ENCODE results near the gene PLCH2. TPM values are rescaled to one million over a fixed set of nuclear protein-coding genes. Genes with fewer than 3 reads are reported as not detected.

Gene PLCH2
- total RNA-seq, 1 experiment from 2014 or later = 7.2 TPM

- Histone ChIP-seq H3K27me3 (ENCODE audit: low read length) (no peaks in the 10 kb centered on the region), H3K4me3 (ENCODE audit: low read length) (peak overlapping the region; percentile 59), H3K9ac (ENCODE audit: low read length) (peak overlapping the region; percentile 84), H3K27ac (ENCODE audit: low read length) (peak overlapping the region; percentile 96), H3F3A (ENCODE audit: low read length, unreplicated experiment) (no peaks in the 10 kb centered on the region), H3K4me2 (ENCODE audit: low read length) (peak overlapping the region; percentile 76), H3K9me2 (replicated peaks; ENCODE audit: low read length) (no peaks in the 10 kb centered on the region), H2AFZ (ENCODE audit: low read length) (peak overlapping the region; percentile 7; the same call in 1 of the 2 replicates), H3K9me3 (ENCODE audit: low read length) (no peaks in the 10 kb centered on the region), H3K36me3 (ENCODE audit: low read depth, low read length) (no peaks in the 10 kb centered on the region), H4K20me1 (ENCODE audit: low read length) (no peaks in the 10 kb centered on the region), H3K79me2 (ENCODE audit: low read length) (peaks cover 12% of the 10 kb centered on the region; the same call in 1 of the 2 replicates), H3K4me1 (ENCODE audit: insufficient read depth, low read length) (peaks cover 59% of the 10 kb centered on the region)
- TF ChIP-seq EZH2phosphoT487 (IDR thresholded peaks at IDR 0.05; ENCODE audit: borderline replicate concordance, low read length) (no peak), CTCF (conservative IDR thresholded peaks at IDR 0.05; ENCODE audit: low read depth, low read length) (no peak), EZH2 (IDR thresholded peaks at IDR 0.05; ENCODE audit: low read length, unreplicated experiment) (no peak)
- TSS peak; percentile 86 for BruUV-seq (replicated peaks)
- peak; percentile 33 for ATAC-seq
- DNase-seq = peak; percentile 25
- intact Hi-C loops (cut with micrococcal nuclease) = loop anchor here (1.0 to 2.0 kb wide), 2 partner anchors 42 to 94 kb away; no protein-coding TSS in a partner anchor
- CTCF ChIA-PET = interaction anchor here (0.8 to 0.9 kb wide), 2 partner anchors 37 to 38 kb away, joined by 4 to 6 read pairs; no protein-coding TSS in a partner anchor
- POLR2A ChIA-PET (ENCODE audit: unreplicated experiment) = interaction anchor here (0.5 kb wide), 1 partner anchor 133 kb away, joined by 3 read pairs; no protein-coding TSS in a partner anchor
Observed at GRCh38 chr1:2452201-2452931, 23.7 kb upstream of the PLCH2 start.

- Histone ChIP-seq H3K4me3 (ENCODE audit: low read length) (peak overlapping the region; percentile 59; the same call in 1 of the 2 replicates), H4K20me1 (ENCODE audit: low read length) (no peaks in the 10 kb centered on the region), H3K4me2 (ENCODE audit: low read length) (peak overlapping the region; percentile 76), H3K9me2 (replicated peaks; ENCODE audit: low read length) (no peaks in the 10 kb centered on the region), H3K27ac (ENCODE audit: low read length) (peak overlapping the region; percentile 96), H3K27me3 (ENCODE audit: low read length) (no peaks in the 10 kb centered on the region), H3K9me3 (ENCODE audit: low read length) (no peaks in the 10 kb centered on the region), H3K36me3 (ENCODE audit: low read depth, low read length) (no peaks in the 10 kb centered on the region), H3K9ac (ENCODE audit: low read length) (peak overlapping the region; percentile 84), H3F3A (ENCODE audit: low read length, unreplicated experiment) (no peaks in the 10 kb centered on the region), H2AFZ (ENCODE audit: low read length) (no peak overlapping the region), H3K4me1 (ENCODE audit: insufficient read depth, low read length) (peaks cover 59% of the 10 kb centered on the region), H3K79me2 (ENCODE audit: low read length) (peaks cover 12% of the 10 kb centered on the region; the same call in 1 of the 2 replicates)
- TF ChIP-seq CTCF (conservative IDR thresholded peaks at IDR 0.05; ENCODE audit: low read depth, low read length) (no peak), EZH2phosphoT487 (IDR thresholded peaks at IDR 0.05; ENCODE audit: borderline replicate concordance, low read length) (no peak), EZH2 (IDR thresholded peaks at IDR 0.05; ENCODE audit: low read length, unreplicated experiment) (no peak)
- ChIA-PET POLR2A (ENCODE audit: unreplicated experiment) (no interaction called here), CTCF (no interaction called here)
- ATAC-seq = no peak
- intact Hi-C loops (cut with micrococcal nuclease) = loop anchor here (1.0 to 2.0 kb wide), 2 partner anchors 41 to 94 kb away; no protein-coding TSS in a partner anchor
- no TSS peak for BruUV-seq (replicated peaks)
- no peak for DNase-seq
Observed at GRCh38 chr1:2452932-2453315, 23.2 kb upstream of the PLCH2 start.

GRCh38 chr1:2454227-2454626 is 21.9 kb upstream of the PLCH2 start:
- Histone ChIP-seq H3K27me3 (ENCODE audit: low read length) (no peaks in the 10 kb centered on the region), H4K20me1 (ENCODE audit: low read length) (no peaks in the 10 kb centered on the region), H2AFZ (ENCODE audit: low read length) (no peak overlapping the region), H3K79me2 (ENCODE audit: low read length) (peaks cover 12% of the 10 kb centered on the region; the same call in 1 of the 2 replicates), H3K4me1 (ENCODE audit: insufficient read depth, low read length) (peaks cover 59% of the 10 kb centered on the region), H3K36me3 (ENCODE audit: low read depth, low read length) (no peaks in the 10 kb centered on the region), H3K9ac (ENCODE audit: low read length) (no peak overlapping the region), H3K9me3 (ENCODE audit: low read length) (no peaks in the 10 kb centered on the region), H3K4me3 (ENCODE audit: low read length) (no peak overlapping the region), H3K9me2 (replicated peaks; ENCODE audit: low read length) (no peaks in the 10 kb centered on the region), H3F3A (ENCODE audit: low read length, unreplicated experiment) (no peaks in the 10 kb centered on the region), H3K27ac (ENCODE audit: low read length) (no peak overlapping the region), H3K4me2 (ENCODE audit: low read length) (no peak overlapping the region)
- intact Hi-C loops (cut with micrococcal nuclease) = no loop called here
- POLR2A ChIA-PET (ENCODE audit: unreplicated experiment) = no interaction called here
- no TSS peak for BruUV-seq (replicated peaks)
- no peak for DNase-seq
- CTCF ChIA-PET = no interaction called here
- ATAC-seq = no peak
- TF ChIP-seq EZH2 (IDR thresholded peaks at IDR 0.05; ENCODE audit: low read length, unreplicated experiment) (no peak), EZH2phosphoT487 (IDR thresholded peaks at IDR 0.05; ENCODE audit: borderline replicate concordance, low read length) (no peak), CTCF (conservative IDR thresholded peaks at IDR 0.05; ENCODE audit: low read depth, low read length) (no peak)

Measured in PC-3 (cell line).